CD4-positive, alpha-beta memory T cell (primary cell): ENCODE results near the gene MARS1. TPM values are rescaled to one million over a fixed set of nuclear protein-coding genes. Genes with fewer than 3 reads are reported as not detected.
A peak's percentile ranks its signal among the peaks of the same experiment; 100 is the strongest.

Source experiments
- CTCF ChIA-PET: fragments of 350-600 bp; sonication (Branson Sonifier 250); formaldehyde crosslinking; loops from one replicate; lab custom pipeline; 2021; ENCODE audit warnings: inconsistent platforms; ENCODE audit not compliant: partially characterized antibody; lab: Charles Lee
- POLR2A ChIA-PET: fragments of 350-600 bp; sonication (Branson Sonifier 250); formaldehyde crosslinking; loops from one replicate; lab custom pipeline; 2021; ENCODE audit not compliant: partially characterized antibody; lab: Charles Lee
- DNase-seq, 5 donors: peaks; one replicate each; pipeline versions ENCODE4 v3.0.0 to v3.0.0-alpha.2; 2020 to 2022; ENCODE audit warnings: mixed read lengths in 1 of 5
- H3K27ac ChIP-seq: one replicate; pipeline ENCODE4 v1.7.0; 2013; ENCODE audit warnings: low read depth, low read length
- H3K27me3 ChIP-seq: 2 replicates; pipeline ENCODE4 v1.7.0; 2013; ENCODE audit warnings: mild to moderate bottlenecking, low read length, moderate library complexity; ENCODE audit not compliant: insufficient read depth
- H3K36me3 ChIP-seq: 2 replicates; pipeline ENCODE4 v1.7.0; 2013; ENCODE audit warnings: mild to moderate bottlenecking, low read length, moderate library complexity; ENCODE audit not compliant: insufficient read depth
- H3K4me1 ChIP-seq: 2 replicates; pipeline ENCODE4 v1.7.0; 2013; ENCODE audit warnings: mild to moderate bottlenecking, low read length, moderate library complexity; ENCODE audit not compliant: insufficient read depth
- H3K4me3 ChIP-seq, 2 donors: one replicate each; pipeline ENCODE4 v1.7.0; 2013; ENCODE audit warnings: low read length in 2 of 2, mild to moderate bottlenecking in 1 of 2
- H3K9me3 ChIP-seq, 2 donors: one replicate each; pipeline ENCODE4 v1.7.0; 2013; ENCODE audit warnings: low read length in 2 of 2, control low read depth in 1 of 2; ENCODE audit not compliant: control insufficient read depth in 1 of 2
- H3K27ac Mint-ChIP-seq, 7 donors: one replicate each; pipeline ENCODE4 v1.8.0; 2020 to 2021; ENCODE audit warnings: mixed read lengths in 7 of 7, mild to moderate bottlenecking in 6 of 7, inconsistent platforms in 3 of 7, moderate library complexity in 3 of 7
- H3K27me3 Mint-ChIP-seq, 2 donors: one replicate each; pipeline ENCODE4 v1.8.0; 2020 to 2021; ENCODE audit warnings: mixed read lengths in 2 of 2
- H3K36me3 Mint-ChIP-seq, 2 donors: one replicate each; pipeline ENCODE4 v1.8.0; 2020 to 2021; ENCODE audit warnings: mixed read lengths in 2 of 2, inconsistent platforms in 1 of 2, mild to moderate bottlenecking in 1 of 2
- H3K4me1 Mint-ChIP-seq, 4 donors: one replicate each; pipeline ENCODE4 v1.8.0; 2020 to 2021; ENCODE audit warnings: mixed read lengths in 4 of 4, mild to moderate bottlenecking in 1 of 4
- H3K4me3 Mint-ChIP-seq, 8 donors: one replicate each; pipeline ENCODE4 v1.8.0; 2020 to 2021; ENCODE audit warnings: mixed read lengths in 8 of 8, mild to moderate bottlenecking in 7 of 8, moderate library complexity in 6 of 8, inconsistent platforms in 3 of 8
- H3K9me3 Mint-ChIP-seq, 8 donors: one replicate each; pipeline ENCODE4 v1.8.0; 2020 to 2021; ENCODE audit warnings: mixed read lengths in 8 of 8, mild to moderate bottlenecking in 5 of 8, inconsistent platforms in 3 of 8, moderate library complexity in 1 of 8
- intact Hi-C: fragments of 100-400 bp; cut with micrococcal nuclease; formaldehyde crosslinking; loops from one replicate; pipeline ENCODE4 v1.15.1; 2023
- microRNA-seq: library from miRNA; unstranded; fragments of <30 nt; microRNA quantifications from one replicate; pipeline ENCODE4 v1.2.0, GENCODE V29; 2021; ENCODE audit warnings: borderline replicate concordance, borderline number of aligned reads, borderline microRNAs expressed, mixed read lengths
- polyA plus RNA-seq, 2 donors: library from polyadenylated mRNA; unstranded; fragments of 300-500 nt; fragmentation: Illumina TruSeq; gene quantifications; one replicate each; pipeline ENCODE4 v1.2.3, GENCODE V29; 2021
- total RNA-seq, 2 experiments: library from RNA; stranded (reverse); gene quantifications; one replicate each; pipeline ENCODE4 v1.2.3, GENCODE V29; 2021

MARS1 gene
- total and polyA plus RNA-seq, 4 experiments from 2014 or later = 84.8 to 242 (median 169) TPM

DNA sequence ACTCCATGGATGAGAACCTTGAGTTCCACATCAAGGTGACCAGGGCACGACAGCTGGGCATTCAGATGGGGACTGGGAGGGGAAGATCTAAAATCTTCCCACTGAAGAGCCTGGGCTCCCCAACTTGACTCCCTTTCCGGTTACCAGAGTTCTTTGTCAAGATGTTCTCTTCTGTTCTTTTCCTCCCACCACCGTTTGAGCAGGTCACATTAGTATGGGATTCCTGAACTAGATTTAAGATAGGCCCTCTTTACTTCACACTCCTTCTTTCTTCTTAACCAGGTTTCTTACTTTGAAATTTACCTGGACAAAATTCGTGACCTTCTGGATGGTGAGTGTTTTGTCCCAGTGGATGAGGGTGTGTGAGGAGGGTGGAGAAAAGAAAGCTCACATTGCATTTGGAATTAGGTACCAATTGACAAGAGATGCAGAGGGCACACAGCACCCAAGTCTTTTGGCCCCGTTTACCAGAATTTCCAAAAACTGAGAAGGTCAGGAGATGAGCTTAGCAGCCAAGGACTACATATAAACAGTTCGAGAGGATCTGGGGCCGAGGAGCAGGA is 76.4 kb downstream of the MARS1 start:
- Mint-ChIP-seq H3K4me3 (no peak overlapping the region), H3K4me1 (no peaks in the 10 kb centered on the region), H3K9me3 (no peaks in the 10 kb centered on the region), H3K27ac (peak overlapping the region in 1 of 7 donors; percentile 43), H3K27me3 (peaks cover 1 to 19% of the 10 kb centered on the region in 2 donors), H3K36me3 (no peaks in the 10 kb centered on the region)
- intact Hi-C loops = no loop called here
- H3K4me3 ChIP-seq = no peak overlapping the region
- no peaks in the 10 kb centered on the region for H3K9me3 ChIP-seq
- ChIA-PET CTCF (no interaction called here), POLR2A (no interaction called here)
- H3K27me3 ChIP-seq = no peaks in the 10 kb centered on the region
- H3K4me1 ChIP-seq = no peaks in the 10 kb centered on the region
- H3K36me3 ChIP-seq = no peaks in the 10 kb centered on the region
- H3K27ac ChIP-seq = no peak overlapping the region
- no peak for DNase-seq

Small RNAs within 50 kb of the gene (microRNA-seq; reads per million reads assigned to microRNA genes)
- gene MIR616 (not detected), gene MIR6758 (not detected)

Other genes with a start within 250 kb of the MARS1 start
- gene STAC3, start 236.9 kb upstream of the MARS1 start, total RNA-seq = 1 to 10 TPM; 2.7 to 3.0 TPM
- under 1 TPM in 1 of 2 donors, not detected in 1; 0.61 TPM for gene STAC3, start 236.9 kb upstream of the MARS1 start, polyA plus RNA-seq
- gene R3HDM2, start 57.0 kb upstream of the MARS1 start, total RNA-seq = 100 to 1,000 TPM; 124 to 132 TPM
- gene R3HDM2, start 57.0 kb upstream of the MARS1 start, polyA plus RNA-seq = 10 to 100 TPM in 1 of 2 donors, 1 to 10 TPM in 1; 3.9 to 19.4 TPM
- not detected for gene INHBC, start 53.3 kb upstream of the MARS1 start, total RNA-seq
- gene INHBC, start 53.3 kb upstream of the MARS1 start, polyA plus RNA-seq = not detected
- gene INHBE, start 32.8 kb upstream of the MARS1 start, total RNA-seq = not detected
- not detected for gene INHBE, start 32.8 kb upstream of the MARS1 start, polyA plus RNA-seq
- under 1 TPM; 0.30 to 0.35 TPM for gene GLI1, start 28.3 kb upstream of the MARS1 start, total RNA-seq
- gene GLI1, start 28.3 kb upstream of the MARS1 start, polyA plus RNA-seq = not detected
- 100 to 1,000 TPM; 266 to 278 TPM for gene ARHGAP9, start 8.2 kb upstream of the MARS1 start, total RNA-seq
- 100 to 1,000 TPM; 206 to 216 TPM for gene ARHGAP9, start 8.2 kb upstream of the MARS1 start, polyA plus RNA-seq
- 10 to 100 TPM; 38.5 to 40.8 TPM for gene DDIT3, start 32.4 kb downstream of the MARS1 start, total RNA-seq
- gene DDIT3, start 32.4 kb downstream of the MARS1 start, polyA plus RNA-seq = 10 to 100 TPM; 15.4 to 22.8 TPM
- 100 to 1,000 TPM in 1 of 2 experiments, 10 to 100 TPM in 1; 97.4 to 103 TPM for gene MBD6, start 34.8 kb downstream of the MARS1 start, total RNA-seq
- 1 to 10 TPM in 1 of 2 donors, under 1 TPM in 1; 0.16 to 2.6 TPM for gene MBD6, start 34.8 kb downstream of the MARS1 start, polyA plus RNA-seq
- 10 to 100 TPM; 69.4 to 70.7 TPM for gene DCTN2, start 59.1 kb downstream of the MARS1 start, total RNA-seq
- 10 to 100 TPM; 67.4 to 86.2 TPM for gene DCTN2, start 59.1 kb downstream of the MARS1 start, polyA plus RNA-seq
- under 1 TPM; 0.96 to 1.00 TPM for gene KIF5A, start 62.0 kb downstream of the MARS1 start, total RNA-seq
- not detected for gene KIF5A, start 62.0 kb downstream of the MARS1 start, polyA plus RNA-seq
- gene PIP4K2C, start 103.1 kb downstream of the MARS1 start, total RNA-seq = 10 to 100 TPM; 32.4 to 36.0 TPM
- gene PIP4K2C, start 103.1 kb downstream of the MARS1 start, polyA plus RNA-seq = 10 to 100 TPM; 30.4 to 45.0 TPM
- 10 to 100 TPM; 33.8 to 37.1 TPM for gene DTX3, start 116.8 kb downstream of the MARS1 start, total RNA-seq
- gene DTX3, start 116.8 kb downstream of the MARS1 start, polyA plus RNA-seq = 1 to 10 TPM; 4.2 to 6.2 TPM
- under 1 TPM; 0.47 to 0.67 TPM for gene ARHGEF25, start 123.4 kb downstream of the MARS1 start, total RNA-seq
- gene ARHGEF25, start 123.4 kb downstream of the MARS1 start, polyA plus RNA-seq = not detected
- not detected for gene B4GALNT1, start 145.1 kb downstream of the MARS1 start, total RNA-seq
- gene B4GALNT1, start 145.1 kb downstream of the MARS1 start, polyA plus RNA-seq = not detected
- gene OS9, start 206.1 kb downstream of the MARS1 start, total RNA-seq = 100 to 1,000 TPM; 189 to 195 TPM
- gene OS9, start 206.1 kb downstream of the MARS1 start, polyA plus RNA-seq = 10 to 100 TPM; 56.6 to 73.0 TPM